ENCODE measurements around the gene IL3RA.
"Not testable (repeated sequence)": the region's sequence is repeated elsewhere in the genome, so short reads cannot be mapped to it uniquely, and the experiment has no call there.

Gene IL3RA

DNA sequence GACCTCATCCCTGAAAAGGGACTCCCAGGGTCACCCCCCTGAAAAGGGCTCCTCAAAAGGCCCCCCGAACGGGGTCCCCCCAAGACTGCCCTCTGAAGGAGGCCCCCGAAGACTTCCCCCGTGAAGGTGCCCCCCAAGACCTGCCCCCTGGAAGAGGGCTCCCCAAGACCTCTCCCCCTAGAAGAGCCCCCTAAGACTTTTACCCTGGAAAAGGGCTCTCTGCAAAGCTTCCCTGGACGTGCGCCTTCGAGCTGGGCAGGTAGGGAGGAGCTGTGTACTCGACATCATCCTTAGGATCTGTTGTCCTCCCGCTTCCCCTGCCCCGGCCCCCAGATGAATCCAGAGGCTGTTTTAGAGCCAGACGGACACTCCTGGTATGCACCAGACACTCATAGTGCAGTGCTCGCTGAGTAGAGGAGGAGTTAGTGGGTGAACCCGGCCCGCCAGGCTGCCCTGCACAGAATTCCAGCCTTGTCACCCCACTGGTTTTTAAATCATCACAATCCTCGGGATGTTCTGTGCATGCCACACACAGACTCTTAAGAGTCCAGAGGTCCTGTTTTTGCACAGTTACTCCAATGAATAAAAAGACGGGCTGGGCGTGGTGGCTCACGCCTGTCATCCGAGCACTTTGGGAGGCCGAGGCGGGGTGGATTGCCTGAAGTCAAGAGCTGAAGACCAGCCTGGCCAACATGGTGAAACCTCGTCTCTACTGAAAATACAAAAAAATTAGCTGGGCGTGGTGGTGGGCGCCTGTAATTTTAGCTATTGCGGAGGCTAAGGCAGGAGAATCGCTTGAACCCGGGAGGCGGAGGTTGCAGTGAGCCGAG, 61.1 kb downstream of the IL3RA start:
- DNase-seq (ENCODE audit: extremely low read depth, low read depth): no peak
- TF ChIP-seq, protein P1, sequence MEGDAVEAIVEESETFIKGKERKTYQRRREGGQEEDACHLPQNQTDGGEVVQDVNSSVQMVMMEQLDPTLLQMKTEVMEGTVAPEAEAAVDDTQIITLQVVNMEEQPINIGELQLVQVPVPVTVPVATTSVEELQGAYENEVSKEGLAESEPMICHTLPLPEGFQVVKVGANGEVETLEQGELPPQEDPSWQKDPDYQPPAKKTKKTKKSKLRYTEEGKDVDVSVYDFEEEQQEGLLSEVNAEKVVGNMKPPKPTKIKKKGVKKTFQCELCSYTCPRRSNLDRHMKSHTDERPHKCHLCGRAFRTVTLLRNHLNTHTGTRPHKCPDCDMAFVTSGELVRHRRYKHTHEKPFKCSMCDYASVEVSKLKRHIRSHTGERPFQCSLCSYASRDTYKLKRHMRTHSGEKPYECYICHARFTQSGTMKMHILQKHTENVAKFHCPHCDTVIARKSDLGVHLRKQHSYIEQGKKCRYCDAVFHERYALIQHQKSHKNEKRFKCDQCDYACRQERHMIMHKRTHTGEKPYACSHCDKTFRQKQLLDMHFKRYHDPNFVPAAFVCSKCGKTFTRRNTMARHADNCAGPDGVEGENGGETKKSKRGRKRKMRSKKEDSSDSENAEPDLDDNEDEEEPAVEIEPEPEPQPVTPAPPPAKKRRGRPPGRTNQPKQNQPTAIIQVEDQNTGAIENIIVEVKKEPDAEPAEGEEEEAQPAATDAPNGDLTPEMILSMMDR (IDR thresholded peaks at IDR 0.05; ENCODE audit: low read depth, low read length): no peak

DNA sequence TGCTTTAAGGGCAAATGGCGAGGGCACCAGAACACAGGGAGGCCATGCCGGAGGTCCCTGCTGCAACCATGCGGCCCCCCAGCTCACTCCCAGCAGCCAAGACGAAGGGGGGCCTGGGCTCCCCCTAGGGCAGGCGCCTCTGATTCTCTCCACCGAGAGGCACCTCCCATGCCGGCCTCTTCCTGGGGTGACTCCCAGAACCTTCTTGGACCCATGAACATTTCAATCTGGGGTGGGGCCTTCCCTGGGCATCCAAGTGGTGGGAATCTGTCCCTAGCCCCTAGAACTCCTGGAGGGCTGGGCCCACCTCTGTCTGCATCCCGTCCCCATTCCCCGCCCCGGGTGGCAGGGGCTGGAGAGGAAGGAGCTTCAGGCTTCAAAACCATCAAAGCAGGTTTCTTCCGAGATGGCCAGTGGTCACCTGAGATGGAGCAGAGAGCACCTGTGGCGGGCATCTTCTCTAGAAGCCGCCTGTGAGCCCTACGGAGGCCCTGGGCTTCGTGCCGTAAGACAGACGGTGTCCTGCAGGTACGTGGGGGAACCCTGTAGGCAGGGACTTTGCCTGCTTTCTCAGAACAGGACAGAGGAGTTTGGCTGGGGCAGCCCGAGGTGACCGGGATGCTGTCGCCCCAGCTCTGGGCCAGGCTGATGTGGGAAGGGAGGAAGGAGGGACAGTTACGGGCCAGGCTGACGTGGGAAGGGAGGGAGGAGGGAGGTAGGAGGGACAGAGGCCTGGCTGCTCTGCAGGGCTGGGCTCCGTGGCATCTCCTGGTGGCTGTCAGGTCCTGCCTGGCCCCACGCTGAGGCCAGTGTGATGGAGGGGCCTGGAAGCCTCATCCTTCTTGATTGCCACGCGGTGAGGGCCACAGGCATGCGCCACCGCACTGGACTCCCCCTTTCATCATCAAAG, 62.1 kb downstream of the IL3RA start:
- TF ChIP-seq, protein P1 (IDR thresholded peaks at IDR 0.05; ENCODE audit: low read depth, low read length): no peak
- no peak for DNase-seq (ENCODE audit: extremely low read depth, low read depth)

DNA sequence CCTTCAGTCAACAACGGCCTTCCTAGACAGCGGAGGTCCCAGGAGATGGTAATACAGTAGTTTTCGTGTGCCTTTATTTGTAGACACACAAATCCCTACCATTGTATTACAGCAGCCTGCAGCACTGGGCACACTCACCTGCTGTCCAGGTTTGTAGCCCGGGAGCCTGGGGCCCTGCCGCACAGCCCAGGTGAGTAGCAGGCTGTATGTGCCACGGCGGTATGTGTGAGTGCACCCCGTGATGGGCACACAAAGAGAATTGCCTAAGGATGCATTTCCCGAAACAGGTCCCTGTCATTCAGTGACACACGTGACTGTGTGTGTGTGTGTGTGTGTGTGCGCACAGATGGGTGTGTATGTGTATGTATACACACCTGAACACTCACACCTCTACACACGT, 63.5 kb downstream of the IL3RA start:
- no peak for DNase-seq (ENCODE audit: extremely low read depth, low read depth)
- TF ChIP-seq, protein P1 (IDR thresholded peaks at IDR 0.05; ENCODE audit: low read depth, low read length): no peak

DNA sequence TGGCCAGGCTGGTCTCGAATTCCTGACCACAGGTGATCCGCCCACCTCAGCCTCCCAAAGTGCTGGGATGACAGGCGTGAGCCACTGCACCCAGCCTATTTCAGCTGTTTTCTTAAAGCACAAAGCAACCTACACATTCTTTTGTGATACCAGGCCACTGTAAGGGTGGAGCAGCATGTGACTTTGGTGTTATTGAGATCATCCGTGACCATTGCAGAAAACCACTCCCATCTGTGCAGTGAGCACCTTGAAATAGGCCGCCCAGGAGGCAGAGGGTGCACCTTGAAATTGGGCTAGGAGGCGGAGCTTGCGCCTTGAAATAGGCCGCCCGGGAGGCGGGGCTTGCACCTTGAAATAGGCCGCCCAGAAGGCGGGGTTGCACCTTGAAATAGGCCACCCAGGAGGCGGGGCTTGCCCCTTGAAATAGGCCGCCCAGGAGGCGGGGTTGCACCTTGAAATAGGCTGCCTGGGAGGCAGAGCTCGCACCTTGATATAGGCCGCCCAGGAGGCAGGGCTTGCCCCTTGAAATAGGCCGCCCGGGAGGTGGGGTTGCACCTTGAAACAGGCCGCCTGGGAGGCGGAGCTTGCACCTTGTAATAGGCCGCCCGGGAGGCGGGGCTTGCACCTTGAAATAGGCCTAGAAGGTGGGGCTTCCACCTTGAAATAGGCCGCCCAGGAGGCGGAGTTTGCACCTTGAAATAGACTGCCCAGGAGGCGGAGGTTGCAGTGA, 64.3 kb downstream of the IL3RA start:
- DNase-seq (ENCODE audit: extremely low read depth, low read depth): no peak
- TF ChIP-seq, protein P1 (IDR thresholded peaks at IDR 0.05; ENCODE audit: low read depth, low read length): no peak

DNA sequence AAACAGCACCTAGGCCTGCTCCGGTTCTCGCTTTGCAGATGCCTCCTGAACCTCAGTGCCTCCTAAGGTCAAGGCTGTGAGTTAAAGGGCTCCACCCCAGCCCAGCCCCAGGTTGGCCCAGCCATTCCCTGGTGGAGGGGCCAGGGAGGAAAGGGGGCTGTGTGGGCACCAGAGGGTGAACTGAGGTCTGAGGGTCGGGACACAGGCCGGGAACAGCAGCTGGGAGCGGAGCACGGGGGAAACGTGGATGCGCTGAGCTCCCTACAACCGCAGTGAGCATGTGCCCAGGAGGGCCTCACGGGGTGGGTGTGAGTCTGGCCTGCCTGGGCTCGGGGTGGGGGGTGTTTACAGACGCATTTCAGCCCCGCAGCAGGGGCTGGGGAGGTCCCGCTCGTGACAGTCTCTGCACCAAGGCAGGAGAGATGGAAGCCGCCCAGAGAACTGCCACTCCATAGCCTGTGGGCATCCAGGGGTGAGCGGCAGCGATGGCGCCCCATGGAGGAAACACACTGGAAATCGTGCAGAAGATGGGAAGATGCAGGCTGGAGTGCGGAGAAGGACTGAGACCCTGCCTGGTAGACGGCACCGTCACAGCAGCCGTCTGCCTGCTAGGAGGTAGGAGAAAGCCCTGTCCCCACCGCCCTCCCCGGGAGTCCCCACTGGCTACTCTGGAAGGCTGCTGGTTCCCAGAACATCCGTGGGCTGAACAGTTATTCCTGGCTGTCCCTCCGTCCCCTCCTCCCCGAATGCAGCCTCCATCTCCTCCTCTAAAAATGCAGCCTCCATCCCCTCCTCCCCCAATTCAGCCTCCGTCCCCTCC, 65.2 kb downstream of the IL3RA start:
- no peak for DNase-seq (ENCODE audit: extremely low read depth, low read depth)

DNA sequence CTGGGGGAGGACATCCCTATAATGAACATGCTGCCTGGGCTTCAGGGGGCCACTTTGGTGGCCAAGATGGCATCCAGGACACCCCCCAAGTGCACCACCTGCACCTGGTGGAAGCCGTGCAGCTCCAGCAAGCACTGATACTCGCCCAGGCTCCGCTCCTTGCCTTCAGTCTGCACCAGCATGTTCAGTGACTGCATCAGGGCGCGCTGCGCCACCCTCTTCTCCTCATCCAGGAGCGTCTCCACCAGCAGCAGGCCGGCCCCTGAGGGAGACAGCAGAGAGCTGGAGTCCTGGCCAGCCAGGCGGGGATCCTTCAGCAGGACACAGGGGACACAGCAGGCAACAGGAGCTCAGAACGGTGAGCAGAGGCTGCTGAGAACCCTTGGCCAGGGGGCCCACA, 66.6 kb downstream of the IL3RA start:
- DNase-seq (ENCODE audit: extremely low read depth, low read depth): no peak
- TF ChIP-seq, protein P1 (IDR thresholded peaks at IDR 0.05; ENCODE audit: low read depth, low read length): no peak

More for the DNA sequence above, 65.2 kb downstream of the IL3RA start:
- TF ChIP-seq, protein P1 (IDR thresholded peaks at IDR 0.05; ENCODE audit: low read depth, low read length): no peak

DNA sequence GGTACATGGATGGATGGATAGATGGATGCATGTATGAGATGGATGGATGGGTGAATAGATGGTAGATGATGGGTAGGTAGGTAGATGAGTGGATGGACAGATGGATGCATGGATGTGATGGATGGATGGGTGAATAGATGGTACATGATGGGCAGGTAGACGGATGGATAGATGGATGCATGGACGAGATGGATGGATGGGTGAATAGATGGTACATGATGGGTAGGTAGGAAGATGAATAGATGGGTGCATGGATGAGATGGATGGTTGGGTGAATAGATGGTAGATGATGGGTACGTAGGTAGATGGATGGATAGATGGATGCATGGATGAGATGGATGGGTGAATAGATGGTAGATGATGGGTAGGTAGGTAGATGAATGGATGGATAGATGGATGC, 67.3 kb downstream of the IL3RA start:
- not testable (repeated sequence) for DNase-seq (ENCODE audit: extremely low read depth, low read depth)

DNA sequence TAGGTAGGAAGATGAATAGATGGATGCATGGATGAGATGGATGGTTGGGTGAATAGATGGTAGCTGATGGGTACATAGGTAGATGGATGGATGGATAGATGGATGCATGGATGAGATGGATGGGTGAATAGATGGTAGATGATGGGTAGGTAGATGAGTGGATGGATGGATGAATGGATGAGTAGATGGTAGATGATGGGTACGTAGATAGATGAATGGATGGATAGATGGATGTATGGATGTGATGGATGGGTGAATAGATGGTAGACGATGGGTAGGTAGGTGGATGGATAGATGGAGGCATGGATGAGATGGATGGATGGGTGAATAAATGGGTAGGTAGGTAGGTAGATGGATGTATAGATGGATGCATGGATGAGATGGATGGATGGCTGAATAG, 69.2 kb downstream of the IL3RA start:
- DNase-seq (ENCODE audit: extremely low read depth, low read depth): not testable (repeated sequence)
